Cardiac muscle cell (in vitro differentiated cells and primary cell): ENCODE data around the gene RYR2. TPM values are rescaled to one million over a fixed set of nuclear protein-coding genes. Genes with fewer than 3 reads are reported as not detected.
A peak's percentile ranks its signal among the peaks of the same experiment; 100 is the strongest.

Source experiments
- DNase-seq, 2 donors: peaks; one replicate each; pipeline versions ENCODE4 v3.0.0 to v3.0.0-alpha.2; 2010 to 2017; ENCODE audit warnings: low read depth in 1 of 2, low spot score in 1 of 2
- H3K27ac ChIP-seq: fragments of 200-600 bp; sonication (generic); 2 replicates; pipeline ENCODE4 v1.5.1; 2016
- H3K27me3 ChIP-seq: fragments of 200-600 bp; sonication (generic); 2 replicates; pipeline ENCODE4 v1.6.0; 2016; ENCODE audit warnings: control low read depth
- H3K36me3 ChIP-seq: fragments of 200-600 bp; sonication (generic); 2 replicates; pipeline ENCODE4 v1.5.1; 2016; ENCODE audit warnings: control low read depth
- H3K4me1 ChIP-seq: fragments of 200-600 bp; sonication (generic); 2 replicates; pipeline ENCODE4 v1.8.1; 2017; ENCODE audit warnings: low read depth, mild to moderate bottlenecking, mixed run types
- H3K4me3 ChIP-seq: fragments of 200-600 bp; sonication (generic); 2 replicates; pipeline ENCODE4 v1.5.1; 2016; ENCODE audit warnings: mild to moderate bottlenecking
- H3K9me3 ChIP-seq: fragments of 200-600 bp; sonication (generic); 2 replicates; pipeline ENCODE4 v1.5.1; 2017; ENCODE audit warnings: low read depth, mild to moderate bottlenecking, control low read depth
- CTCF ChIP-seq: IDR thresholded peaks from 2 replicates; pipeline ENCODE4 v1.5.1; 2012; ENCODE audit warnings: low read depth, mild to moderate bottlenecking, low read length
- polyA plus RNA-seq: library from polyadenylated mRNA; unstranded; fragments of >200 nt; fragmentation: Nextera tagmentation; extraction: Ambion mirVana; gene quantifications from 2 replicates; pipeline ENCODE4 v1.2.1, GENCODE V29; 2016
- total RNA-seq: library from RNA; depleted of rRNA; stranded (reverse); fragments of >200 nt; gene quantifications from 2 replicates; pipeline ENCODE4 v1.2.3, GENCODE V29; 2016

The RYR2 gene
- total and polyA plus RNA-seq, 2 experiments from 2014 or later = 29.8 to 155 TPM

- Histone ChIP-seq H3K9me3 (no peaks in the 10 kb centered on the region), H3K27ac (no peak overlapping the region)
- TF ChIP-seq CTCF = no peak
These were observed 8.9 kb downstream of the RYR2 start for GRCh38 chr1:237050915-237051314.

GRCh38 chr1:237054313-237054712 lies 12.3 kb downstream of the RYR2 start:
- DNase-seq = no peak
- Histone ChIP-seq H3K9me3 (no peaks in the 10 kb centered on the region), H3K27ac (peak overlapping the region; percentile 80), H3K4me1 (peaks cover 35% of the 10 kb centered on the region), H3K4me3 (no peak overlapping the region), H3K36me3 (peaks cover 8% of the 10 kb centered on the region), H3K27me3 (no peaks in the 10 kb centered on the region)
- no peak for TF ChIP-seq CTCF

More at GRCh38 chr1:237050915-237051314, 8.9 kb downstream of the RYR2 start:
- Histone ChIP-seq H3K4me3 (no peak overlapping the region), H3K4me1 (peaks cover 49% of the 10 kb centered on the region), H3K27me3 (no peaks in the 10 kb centered on the region), H3K36me3 (peaks cover 6% of the 10 kb centered on the region)
- no peak for DNase-seq

GRCh38 chr1:237058470-237058869 lies 16.5 kb downstream of the RYR2 start:
- Histone ChIP-seq H3K9me3 (no peaks in the 10 kb centered on the region), H3K4me1 (peaks cover 31% of the 10 kb centered on the region), H3K27ac (no peak overlapping the region), H3K4me3 (no peak overlapping the region), H3K27me3 (no peaks in the 10 kb centered on the region), H3K36me3 (peaks cover 5% of the 10 kb centered on the region)
- DNase-seq = no peak
- TF ChIP-seq CTCF = no peak

GRCh38 chr1:237059244-237059643 lies 17.3 kb downstream of the RYR2 start:
- H3K36me3 ChIP-seq = peaks cover 4% of the 10 kb centered on the region
- DNase-seq = no peak
- H3K27me3 ChIP-seq = no peaks in the 10 kb centered on the region
- H3K4me1 ChIP-seq = peaks cover 28% of the 10 kb centered on the region
- no peak overlapping the region for H3K4me3 ChIP-seq
- H3K9me3 ChIP-seq = no peaks in the 10 kb centered on the region
- peak overlapping the region; percentile 47 for H3K27ac ChIP-seq
- TF ChIP-seq CTCF = no peak

- H3K4me1 ChIP-seq = peaks cover 32% of the 10 kb centered on the region
- H3K36me3 ChIP-seq = peaks cover 4% of the 10 kb centered on the region
- no peak overlapping the region for H3K4me3 ChIP-seq
- H3K9me3 ChIP-seq = no peaks in the 10 kb centered on the region
- TF ChIP-seq CTCF = no peak
- peak overlapping the region; percentile 16 for H3K27ac ChIP-seq
- DNase-seq = no peak
- H3K27me3 ChIP-seq = no peaks in the 10 kb centered on the region
These were observed 21.0 kb downstream of the RYR2 start for GRCh38 chr1:237062976-237063375.

- H3K4me1 ChIP-seq = peaks cover 29% of the 10 kb centered on the region
- TF ChIP-seq CTCF = no peak
- no peaks in the 10 kb centered on the region for H3K36me3 ChIP-seq
- H3K9me3 ChIP-seq = no peaks in the 10 kb centered on the region
- no peak overlapping the region for H3K27ac ChIP-seq
- H3K27me3 ChIP-seq = no peaks in the 10 kb centered on the region
- no peak for DNase-seq
- H3K4me3 ChIP-seq = no peak overlapping the region
These were observed 23.9 kb downstream of the RYR2 start for GRCh38 chr1:237065903-237066302.
